Medulla oblongata (tissue), 1 donor: ENCODE data around the gene DUSP6.
A peak's percentile ranks its signal among the peaks of the same experiment; 100 is the strongest.

Experiments used
- DNase-seq: peaks from one replicate; pipeline ENCODE4 v3.0.0-alpha.2; 2015; ENCODE audit errors: extremely low spot score

Gene DUSP6

DNA sequence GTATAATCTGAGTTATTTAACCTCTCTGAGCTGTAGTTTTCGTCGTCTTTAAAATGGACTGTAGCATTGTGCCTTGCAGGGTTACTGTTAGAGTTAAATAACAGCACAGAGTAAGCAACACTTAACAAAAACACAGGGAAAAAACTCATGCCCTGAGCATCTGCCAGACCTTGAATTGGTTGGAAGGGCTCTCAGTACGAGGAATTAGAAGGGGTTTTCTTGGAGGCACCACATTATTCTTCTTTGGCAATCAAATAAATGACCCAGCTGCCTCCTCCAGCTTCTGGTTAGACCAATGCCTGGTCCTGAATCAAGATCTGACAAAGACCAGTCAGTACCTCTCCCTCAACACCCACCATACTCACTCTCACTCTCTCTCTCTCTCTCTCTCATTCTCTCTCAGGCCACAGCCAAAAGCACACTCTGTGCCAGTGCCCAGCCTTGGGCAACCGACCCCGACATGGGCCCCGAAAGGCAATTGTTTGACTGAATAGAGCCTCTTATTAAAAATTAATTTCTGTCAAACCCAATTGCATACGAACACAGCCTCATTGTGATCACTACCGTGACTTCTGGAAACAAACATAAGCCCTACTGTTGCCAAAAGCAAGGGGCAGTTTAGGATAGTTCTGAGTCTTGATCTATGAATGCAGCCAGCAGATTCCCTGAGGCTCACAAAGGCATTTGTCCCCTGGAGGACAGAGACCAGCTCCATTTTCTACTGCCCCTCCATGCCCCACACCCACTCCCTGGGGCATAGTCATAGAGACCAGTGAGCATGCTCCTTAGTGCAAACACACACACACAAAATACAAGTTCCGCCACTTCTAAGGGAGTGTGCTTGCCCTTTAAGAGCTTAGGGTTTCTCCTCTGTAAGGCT lies 23.9 kb downstream of the DUSP6 start:
- DNase-seq: peak; percentile 55

DNA sequence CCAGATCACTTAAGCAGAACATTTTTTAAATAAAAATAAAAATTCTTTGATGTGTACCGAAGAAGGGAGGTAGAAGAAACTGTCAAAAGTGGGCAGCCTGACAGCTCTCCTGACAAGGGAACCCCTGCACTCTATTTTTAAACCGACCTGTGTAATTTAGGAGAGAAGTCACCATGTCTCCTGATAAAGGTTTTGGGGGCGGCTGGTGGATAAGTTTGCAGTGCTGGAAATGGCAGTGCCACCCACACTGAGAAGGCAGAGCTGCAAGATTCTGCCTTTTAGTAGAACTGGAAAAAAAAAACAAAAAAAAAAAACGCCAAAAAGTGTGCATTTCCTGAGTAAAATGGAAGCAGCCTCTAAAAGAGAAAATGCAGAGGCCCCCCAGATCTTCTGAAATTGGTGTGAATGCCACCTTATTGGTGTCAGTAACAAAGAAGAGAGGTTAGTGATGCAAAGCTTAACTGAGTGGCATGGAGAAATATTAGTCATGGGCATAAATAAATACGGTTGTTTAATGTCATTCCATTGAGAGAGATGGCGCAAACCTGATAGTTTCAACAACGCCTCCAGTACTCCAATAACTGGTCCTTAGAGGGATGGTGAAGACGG lies 24.7 kb downstream of the DUSP6 start:
- no peak for DNase-seq

DNA sequence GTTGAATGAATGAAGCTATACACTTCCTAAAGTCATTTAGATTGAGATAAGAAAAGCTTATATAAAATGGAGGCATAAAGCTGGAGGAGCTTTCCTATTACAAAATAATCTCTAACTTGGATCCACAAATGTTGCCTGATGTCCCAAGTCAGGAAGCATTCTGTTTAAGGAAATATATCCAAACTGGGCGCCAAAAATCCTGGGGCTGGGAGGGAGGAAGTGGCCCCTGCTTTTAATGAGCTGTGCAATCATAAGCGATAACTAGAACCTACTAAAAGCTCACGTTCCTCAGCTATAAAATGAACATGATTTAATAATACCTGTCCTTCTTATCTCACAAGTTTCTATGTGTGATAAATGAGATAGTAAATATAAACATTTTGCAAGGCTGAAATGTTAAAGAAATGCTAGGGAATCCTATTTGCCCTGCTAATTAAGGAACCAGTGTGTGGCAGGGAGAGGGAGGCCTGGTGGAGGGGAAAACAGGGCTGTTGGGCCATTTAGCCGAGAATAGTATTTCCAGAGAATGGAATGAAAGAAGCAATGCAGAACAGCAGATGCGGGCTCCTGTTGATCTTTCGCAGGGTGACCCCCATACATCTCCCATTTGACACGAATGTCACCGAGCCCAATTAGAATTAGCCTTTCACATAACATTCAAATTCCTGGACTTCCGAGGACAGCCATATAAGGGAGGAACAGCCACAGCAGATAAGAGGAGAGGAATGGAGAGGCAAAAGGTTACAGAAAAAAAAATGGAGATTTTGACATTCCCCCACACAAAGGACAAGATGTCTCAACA lies 25.9 kb downstream of the DUSP6 start:
- no peak for DNase-seq

DNA sequence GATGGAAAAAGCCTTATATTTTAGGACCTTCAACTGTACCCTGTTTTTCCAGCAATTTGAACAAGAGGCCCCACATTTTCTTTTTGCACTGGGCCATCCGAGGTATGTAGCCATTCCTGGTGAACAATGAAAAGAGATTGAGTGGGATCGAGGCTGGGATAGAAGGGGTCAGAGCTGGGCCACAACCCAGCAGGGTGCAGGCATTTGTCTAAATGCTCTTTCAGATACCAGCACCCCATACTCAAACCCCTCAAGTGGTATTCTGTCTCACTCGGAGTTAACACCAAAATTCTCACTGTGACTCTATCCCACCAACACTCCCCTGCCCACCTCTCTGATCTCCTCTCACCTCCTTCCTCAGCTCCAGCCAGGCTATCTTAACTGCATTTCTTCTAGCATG lies 26.8 kb downstream of the DUSP6 start:
- no peak for DNase-seq

GRCh38 chr12:89324437-89324836 lies 27.9 kb downstream of the DUSP6 start:
- no peak for DNase-seq

DNA sequence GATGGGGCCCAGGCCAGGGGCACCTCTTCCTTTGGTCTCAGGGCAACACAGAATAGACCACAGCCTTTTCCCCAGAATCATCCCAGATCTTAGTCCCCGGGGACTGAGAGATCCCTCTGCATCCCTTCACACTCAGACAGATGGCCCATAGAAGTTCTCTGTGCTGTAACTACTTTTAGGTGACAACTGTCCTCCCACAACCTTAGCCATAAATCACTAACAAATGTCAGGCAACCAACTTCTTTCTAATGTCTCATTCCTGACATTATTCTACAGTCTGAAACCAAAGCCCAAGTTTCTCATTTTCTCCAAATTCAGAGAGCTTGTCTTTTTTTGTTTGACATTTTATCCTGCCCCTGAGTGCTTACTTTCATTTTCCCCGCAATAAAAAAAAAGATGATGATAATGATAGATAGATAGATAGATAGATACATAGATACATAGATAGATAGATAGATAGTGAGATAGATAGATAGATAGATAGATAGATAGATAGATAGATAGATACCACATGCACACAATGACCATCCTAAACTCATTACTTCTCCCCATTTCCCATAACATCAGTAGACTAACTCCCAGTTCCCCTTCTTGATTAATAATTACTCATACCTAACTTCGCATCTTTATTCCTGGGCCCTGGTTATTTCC lies 28.6 kb downstream of the DUSP6 start:
- DNase-seq: no peak

DNA sequence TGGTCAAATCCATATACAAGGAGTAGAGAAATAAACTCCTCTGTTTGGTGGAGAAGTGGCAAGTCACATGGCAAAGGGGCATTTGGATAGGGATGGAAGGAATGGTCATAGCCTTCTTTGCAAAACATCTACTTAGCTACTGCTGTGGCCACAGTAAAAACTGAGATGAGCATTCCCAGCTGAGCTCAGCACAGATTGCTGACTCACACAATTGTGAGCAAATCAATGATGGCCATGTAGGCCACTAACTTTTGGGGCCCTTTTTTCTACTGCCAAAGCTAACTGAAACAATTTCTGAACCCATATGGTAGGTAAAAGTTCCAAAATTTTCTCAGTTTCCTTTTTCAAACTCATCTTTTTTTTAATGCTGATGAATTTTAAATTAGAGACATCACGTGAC lies 31.6 kb downstream of the DUSP6 start:
- DNase-seq: no peak

GRCh38 chr12:89319606-89320005 lies 32.7 kb downstream of the DUSP6 start:
- DNase-seq: no peak

- DNase-seq: no peak
These were observed 33.2 kb downstream of the DUSP6 start for GRCh38 chr12:89319122-89319521.

DNA sequence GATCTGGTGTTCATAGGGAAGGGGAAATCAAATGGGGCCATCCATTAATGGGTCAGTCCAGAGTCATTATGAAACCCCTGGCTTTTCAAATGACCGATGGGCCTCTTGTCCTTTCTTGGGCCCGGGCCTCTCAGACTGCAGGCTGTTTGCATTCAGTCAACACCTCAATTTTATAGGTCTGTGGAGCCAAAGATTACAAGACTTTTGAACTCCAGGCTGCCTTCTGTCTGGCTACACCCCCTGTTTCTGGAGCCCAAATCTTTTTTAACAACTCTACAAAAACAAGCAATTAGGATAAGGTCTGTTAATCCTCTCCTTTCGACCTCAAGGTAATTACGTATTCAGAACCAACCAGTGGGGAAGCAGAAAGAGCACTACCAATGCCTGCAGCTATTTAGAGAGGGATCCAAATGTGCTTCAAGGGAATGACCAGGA lies 35.6 kb downstream of the DUSP6 start:
- no peak for DNase-seq

DNA sequence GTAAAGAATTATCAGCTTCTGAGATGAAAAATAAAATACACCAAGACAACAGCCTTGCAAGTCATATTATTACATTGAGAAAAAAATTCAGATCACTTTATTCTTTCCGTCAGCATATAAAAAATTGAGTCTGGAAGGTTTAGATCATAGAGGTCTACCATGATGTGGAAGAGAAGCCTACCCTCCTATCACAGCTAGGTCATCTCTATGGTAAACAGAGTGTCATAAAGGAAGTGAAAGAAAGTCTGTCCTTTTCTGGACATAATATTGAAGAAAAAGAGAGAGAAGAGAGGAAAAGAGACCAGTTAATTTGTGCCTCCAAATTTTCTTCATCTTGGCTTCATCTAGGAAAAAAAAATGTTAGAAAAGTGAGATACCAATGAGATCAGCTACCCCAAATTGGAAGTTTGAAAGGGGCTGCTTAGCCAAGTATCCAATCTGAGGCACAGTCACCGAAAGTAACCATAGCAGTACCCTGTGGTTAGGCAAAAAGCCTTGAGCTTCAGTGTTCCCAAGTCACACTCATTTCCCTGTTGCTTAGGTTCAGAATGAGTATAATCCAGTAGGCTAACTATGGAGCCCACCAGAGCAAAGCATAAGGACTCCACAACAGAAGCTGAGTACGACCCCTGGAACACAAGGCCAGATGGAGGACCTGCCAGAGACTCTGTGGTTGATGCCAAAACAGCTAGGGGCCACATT lies 38.1 kb downstream of the DUSP6 start:
- no peak for DNase-seq

- no peak for DNase-seq
These were observed 40.5 kb downstream of the DUSP6 start for GRCh38 chr12:89311703-89312293.

DNA sequence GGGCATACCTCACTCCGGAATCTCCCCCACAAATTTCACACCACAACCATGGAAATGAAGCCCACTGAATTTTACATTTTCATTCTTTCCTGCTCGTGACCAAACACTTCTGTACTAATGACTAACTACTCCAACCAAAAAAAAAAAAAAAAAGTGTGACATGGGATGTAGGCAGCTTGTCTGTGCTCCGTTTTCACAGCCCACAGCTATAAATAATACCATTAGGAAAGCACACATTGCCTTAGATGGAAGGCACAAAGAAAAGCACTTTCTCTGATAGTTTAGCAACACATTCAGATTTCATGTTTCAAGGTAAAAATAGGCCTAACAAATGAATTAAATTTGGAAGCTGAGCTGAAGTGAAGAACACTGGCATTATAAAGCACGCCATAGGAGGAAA lies 42.5 kb downstream of the DUSP6 start:
- no peak for DNase-seq

DNA sequence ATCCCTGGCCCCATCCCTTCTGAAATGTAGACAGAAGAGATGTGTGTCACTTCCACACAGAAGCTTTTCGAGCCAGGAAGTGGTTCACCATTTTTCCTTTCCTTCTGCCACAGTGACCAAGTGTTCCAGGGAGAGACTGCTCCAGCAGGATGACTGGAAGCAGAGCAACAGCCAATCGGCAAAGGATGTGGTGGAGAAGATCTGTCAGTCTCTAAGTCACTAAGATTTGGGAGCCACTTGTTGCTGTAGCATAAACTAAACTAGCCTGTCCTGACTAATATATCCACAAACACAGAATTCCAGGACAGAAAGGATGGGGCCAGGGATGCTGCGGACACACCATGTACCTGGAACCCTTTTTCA lies 42.9 kb downstream of the DUSP6 start:
- DNase-seq: no peak

- DNase-seq: no peak
These were observed 44.6 kb downstream of the DUSP6 start for GRCh38 chr12:89307474-89308253.

GRCh38 chr12:89306827-89307473 lies 45.4 kb downstream of the DUSP6 start:
- DNase-seq: no peak

DNA sequence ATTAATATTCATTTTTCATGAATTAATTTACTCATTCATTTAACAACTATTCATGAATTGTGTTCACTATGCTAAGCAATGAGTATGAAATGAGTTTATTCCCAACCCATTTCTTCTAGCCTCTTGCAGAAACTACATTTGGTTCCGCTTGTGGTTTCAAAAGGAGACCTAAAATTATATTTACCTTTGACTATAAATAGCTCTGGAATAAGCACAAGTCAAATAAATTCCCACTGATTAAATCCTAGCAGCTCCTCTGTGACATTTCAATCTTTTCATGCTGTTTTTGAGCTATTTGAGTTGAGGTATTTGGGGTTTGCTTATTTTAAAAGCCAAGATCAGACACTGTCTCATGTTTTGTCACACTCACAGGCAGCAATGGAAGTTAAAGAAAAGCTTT lies 46.9 kb downstream of the DUSP6 start:
- no peak for DNase-seq

GRCh38 chr12:89299931-89300330 lies 52.4 kb downstream of the DUSP6 start:
- DNase-seq: no peak

- DNase-seq: no peak
These were observed 52.9 kb downstream of the DUSP6 start for GRCh38 chr12:89299417-89299816.
